ENCODE results near the gene OGG1. TPM values are rescaled to one million over a fixed set of nuclear protein-coding genes. Genes with fewer than 3 reads are reported as not detected.

OGG1 gene
- total RNA-seq, 1 experiment from 2014 or later = 35.0 TPM

DNA sequence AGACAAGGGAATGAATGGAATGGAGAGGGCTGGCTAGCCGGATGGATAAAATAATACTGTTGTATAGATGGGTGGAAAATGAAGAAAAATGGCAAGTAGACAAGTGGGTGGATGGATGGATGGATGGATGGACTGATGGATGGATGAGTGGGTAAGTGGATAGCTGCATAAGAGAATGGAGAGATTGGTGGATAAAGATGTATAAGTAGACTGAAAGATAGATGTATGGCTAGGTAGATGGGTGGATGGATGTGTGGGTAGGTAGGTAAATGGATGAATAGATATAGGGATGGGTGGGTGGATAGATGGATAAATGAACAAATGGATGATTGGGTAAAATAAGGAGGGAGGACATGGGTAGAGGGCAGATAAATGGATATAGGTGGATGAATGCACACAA lies 32.2 kb upstream of the OGG1 start:
- no peaks in the 10 kb centered on the region for H3K4me1 ChIP-seq
- no peak overlapping the region for H3K27ac ChIP-seq
- peaks cover 3% of the 10 kb centered on the region for H3K27me3 ChIP-seq
- no peaks in the 10 kb centered on the region for H3K36me3 ChIP-seq
- no peak for DNase-seq
- H3K4me3 ChIP-seq = no peak overlapping the region
- no peaks in the 10 kb centered on the region for H3K9me3 ChIP-seq (replicated peaks)

GRCh38 chr3:9718118-9718517 lies 31.6 kb upstream of the OGG1 start:
- Histone ChIP-seq H3K27me3 (no peaks in the 10 kb centered on the region), H3K36me3 (no peaks in the 10 kb centered on the region), H3K27ac (no peak overlapping the region), H3K9me3 (replicated peaks) (no peaks in the 10 kb centered on the region), H3K4me3 (no peak overlapping the region), H3K4me1 (no peaks in the 10 kb centered on the region)
- no peak for DNase-seq

GRCh38 chr3:9721015-9721699 lies 28.6 kb upstream of the OGG1 start:
- no peaks in the 10 kb centered on the region for H3K27me3 ChIP-seq
- H3K4me3 ChIP-seq = no peak overlapping the region
- DNase-seq = no peak
- H3K27ac ChIP-seq = no peak overlapping the region
- H3K4me1 ChIP-seq = no peaks in the 10 kb centered on the region
- no peaks in the 10 kb centered on the region for H3K36me3 ChIP-seq
- H3K9me3 ChIP-seq (replicated peaks) = no peaks in the 10 kb centered on the region

- H3K36me3 ChIP-seq = no peaks in the 10 kb centered on the region
- no peak overlapping the region for H3K4me3 ChIP-seq
- H3K9me3 ChIP-seq (replicated peaks) = no peaks in the 10 kb centered on the region
- H3K27me3 ChIP-seq = no peaks in the 10 kb centered on the region
- no peak for DNase-seq
- H3K27ac ChIP-seq = no peak overlapping the region
- no peaks in the 10 kb centered on the region for H3K4me1 ChIP-seq
Observed at GRCh38 chr3:9721700-9722060, 28.1 kb upstream of the OGG1 start.

DNA sequence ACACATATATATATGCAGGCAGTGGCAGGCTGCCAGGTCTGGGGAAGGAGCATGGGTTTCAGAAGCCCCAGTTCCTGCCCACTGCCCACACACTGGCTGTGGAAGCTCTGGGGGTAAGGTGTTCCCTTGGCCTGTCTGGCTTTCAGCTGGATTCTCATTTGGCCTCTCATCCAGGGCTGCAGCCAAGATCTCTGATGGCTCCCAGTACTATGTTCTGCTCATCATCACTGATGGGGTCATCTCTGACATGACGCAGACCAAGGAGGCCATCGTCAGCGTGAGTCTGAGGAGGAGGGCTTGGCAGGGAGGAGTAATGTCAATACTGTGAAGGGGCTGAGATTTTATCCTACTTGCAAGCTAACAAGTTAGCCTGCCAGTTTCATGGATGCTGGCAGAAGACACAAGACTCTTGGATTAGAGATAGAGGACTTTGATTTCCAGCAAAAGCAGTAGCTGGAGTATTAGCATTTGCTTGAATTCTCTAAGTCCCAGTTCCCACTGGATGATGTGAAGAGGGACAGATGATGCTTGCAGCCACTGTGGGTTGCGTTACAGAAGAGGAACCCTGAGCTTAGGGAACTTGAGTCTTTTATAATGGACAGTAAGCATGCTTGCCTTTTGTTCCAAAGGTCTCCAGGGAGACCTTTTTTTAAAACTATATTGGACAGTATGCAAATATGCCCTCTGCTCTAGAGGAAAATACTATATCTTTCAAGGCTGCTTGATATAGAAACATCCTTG lies 23.8 kb upstream of the OGG1 start:
- H3K36me3 ChIP-seq = no peaks in the 10 kb centered on the region
- H3K4me1 ChIP-seq = no peaks in the 10 kb centered on the region
- H3K4me3 ChIP-seq = no peak overlapping the region
- H3K27ac ChIP-seq = no peak overlapping the region
- H3K9me3 ChIP-seq (replicated peaks) = no peaks in the 10 kb centered on the region
- no peak for DNase-seq
- no peaks in the 10 kb centered on the region for H3K27me3 ChIP-seq

- Histone ChIP-seq H3K27ac (no peak overlapping the region), H3K36me3 (no peaks in the 10 kb centered on the region)
- DNase-seq = peak in 1 of 2 experiments; percentile 41
Observed at GRCh38 chr3:9727041-9727595, 22.6 kb upstream of the OGG1 start.

DNA sequence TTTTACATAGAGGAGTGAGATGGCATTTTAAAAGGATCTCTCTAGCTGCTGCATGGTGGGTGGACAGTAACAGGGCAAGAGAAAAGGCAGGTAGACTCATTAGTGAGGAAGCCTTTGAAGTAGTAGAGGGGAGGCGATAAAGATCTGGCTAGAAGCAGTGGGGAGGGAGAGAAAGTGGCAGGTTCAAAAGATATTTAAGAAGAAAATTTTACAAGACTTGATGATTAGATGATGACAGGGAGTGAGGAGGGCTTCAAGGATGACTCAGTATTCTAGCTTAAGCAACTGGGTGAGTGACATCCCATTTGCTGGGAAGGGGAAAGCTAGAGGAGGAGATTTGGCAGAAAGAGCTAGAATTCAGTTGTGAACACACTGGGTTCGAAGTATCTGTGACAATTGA lies 22.0 kb upstream of the OGG1 start:
- Histone ChIP-seq H3K4me3 (no peak overlapping the region), H3K36me3 (no peaks in the 10 kb centered on the region), H3K9me3 (replicated peaks) (no peaks in the 10 kb centered on the region), H3K27me3 (no peaks in the 10 kb centered on the region), H3K27ac (no peak overlapping the region), H3K4me1 (no peaks in the 10 kb centered on the region; the same call in 1 of the 2 replicates)
- DNase-seq = no peak

More at GRCh38 chr3:9727041-9727595, 22.6 kb upstream of the OGG1 start:
- Histone ChIP-seq H3K4me3 (no peak overlapping the region), H3K4me1 (no peaks in the 10 kb centered on the region), H3K27me3 (no peaks in the 10 kb centered on the region), H3K9me3 (replicated peaks) (no peaks in the 10 kb centered on the region)

GRCh38 chr3:9729419-9729818 lies 20.3 kb upstream of the OGG1 start:
- Histone ChIP-seq H3K27me3 (no peaks in the 10 kb centered on the region), H3K9me3 (replicated peaks) (no peaks in the 10 kb centered on the region), H3K4me1 (peaks cover 5% of the 10 kb centered on the region), H3K4me3 (no peak overlapping the region), H3K27ac (no peak overlapping the region), H3K36me3 (peaks cover 3% of the 10 kb centered on the region; the same call in 1 of the 2 replicates)
- DNase-seq = no peak

- Histone ChIP-seq H3K4me1 (peaks cover 5% of the 10 kb centered on the region), H3K4me3 (peak overlapping the region; percentile 79), H3K36me3 (peaks cover 11% of the 10 kb centered on the region), H3K9me3 (replicated peaks) (no peaks in the 10 kb centered on the region), H3K27ac (peak overlapping the region; percentile 99), H3K27me3 (no peaks in the 10 kb centered on the region)
- no peak for DNase-seq
Observed at GRCh38 chr3:9730657-9731205, 19.0 kb upstream of the OGG1 start.

GRCh38 chr3:9731206-9732079 lies 18.3 kb upstream of the OGG1 start, which contains the start of gene BRPF1:
TSS of gene BRPF1 (plus strand) at chr3:9731735. CDS start at chr3:9734141, 2,406 bp downstream.
- H3K9me3 ChIP-seq (replicated peaks) = no peaks in the 10 kb centered on the region
- H3K27ac ChIP-seq = peak within 1 kb of the TSS; percentile 99
- H3K27me3 ChIP-seq = no peaks in the 10 kb centered on the region
- peaks cover 5% of the 10 kb centered on the region for H3K4me1 ChIP-seq
- peak; percentile 99 for DNase-seq
- H3K4me3 ChIP-seq = peak within 1 kb of the TSS; percentile 79
- H3K36me3 ChIP-seq = peaks cover 12% of the 10 kb centered on the region

DNA sequence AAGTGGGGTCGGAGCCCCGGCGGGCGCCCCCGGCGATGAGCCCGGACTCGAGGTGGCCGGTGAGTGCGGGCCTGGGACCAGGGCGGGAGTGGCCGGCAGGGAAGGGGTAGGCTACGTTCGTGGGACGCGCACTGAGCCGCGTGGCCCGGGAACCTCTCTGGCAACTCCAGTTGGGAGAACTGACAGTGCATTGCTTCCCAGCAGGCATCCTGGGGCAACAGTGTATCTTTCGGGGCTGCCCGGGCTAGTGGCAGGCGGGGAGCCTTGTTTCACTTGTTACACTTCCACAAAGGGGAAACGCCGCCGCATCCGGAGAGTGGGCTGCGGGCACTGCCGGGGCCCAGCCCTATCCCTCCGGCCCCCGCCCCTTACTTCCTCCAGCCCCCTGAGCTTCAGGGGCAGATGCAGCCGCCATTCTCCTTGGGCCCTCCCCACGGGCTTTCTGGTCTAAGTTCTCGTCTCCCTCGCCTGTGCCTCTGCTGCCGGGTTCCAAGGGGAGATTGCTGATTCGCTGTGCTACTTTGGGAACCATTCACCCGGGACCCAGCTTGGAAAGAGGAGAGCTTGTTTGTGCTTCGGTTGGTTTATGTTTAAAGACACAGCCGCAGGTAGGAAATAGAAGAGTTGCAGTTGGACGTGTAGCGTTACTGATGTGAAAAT lies 17.5 kb upstream of the OGG1 start:
- Histone ChIP-seq H3K4me1 (peaks cover 5% of the 10 kb centered on the region), H3K4me3 (peak overlapping the region; percentile 79), H3K9me3 (replicated peaks) (no peaks in the 10 kb centered on the region), H3K27me3 (no peaks in the 10 kb centered on the region), H3K27ac (peak overlapping the region; percentile 99), H3K36me3 (peaks cover 19% of the 10 kb centered on the region)
- peak; percentile 33 for DNase-seq

DNA sequence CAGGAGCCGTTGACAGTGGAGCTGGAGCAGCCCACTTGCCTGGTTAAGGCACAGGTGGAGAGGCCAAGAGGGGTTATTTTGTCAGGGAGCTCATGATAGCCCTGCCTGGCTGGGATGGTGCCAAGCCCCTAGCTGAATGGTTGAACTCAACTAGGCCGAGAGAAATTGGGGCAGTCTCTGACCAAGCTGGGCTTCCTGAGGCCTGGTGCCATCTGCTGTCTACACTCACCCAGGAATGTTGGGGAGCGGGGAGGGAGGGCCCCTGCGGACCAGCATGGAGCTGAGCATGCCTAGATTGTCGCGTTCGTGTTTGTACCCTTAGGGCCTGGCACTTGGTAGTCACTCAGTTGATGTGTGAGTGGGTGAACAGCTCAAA lies 17.0 kb upstream of the OGG1 start:
- Histone ChIP-seq H3K27me3 (no peaks in the 10 kb centered on the region), H3K36me3 (peaks cover 24% of the 10 kb centered on the region), H3K4me1 (peaks cover 5% of the 10 kb centered on the region), H3K27ac (no peak overlapping the region; the same call in 1 of the 2 replicates), H3K4me3 (peak overlapping the region; percentile 79), H3K9me3 (replicated peaks) (no peaks in the 10 kb centered on the region)
- peak; percentile 21 to 27 for DNase-seq

DNA sequence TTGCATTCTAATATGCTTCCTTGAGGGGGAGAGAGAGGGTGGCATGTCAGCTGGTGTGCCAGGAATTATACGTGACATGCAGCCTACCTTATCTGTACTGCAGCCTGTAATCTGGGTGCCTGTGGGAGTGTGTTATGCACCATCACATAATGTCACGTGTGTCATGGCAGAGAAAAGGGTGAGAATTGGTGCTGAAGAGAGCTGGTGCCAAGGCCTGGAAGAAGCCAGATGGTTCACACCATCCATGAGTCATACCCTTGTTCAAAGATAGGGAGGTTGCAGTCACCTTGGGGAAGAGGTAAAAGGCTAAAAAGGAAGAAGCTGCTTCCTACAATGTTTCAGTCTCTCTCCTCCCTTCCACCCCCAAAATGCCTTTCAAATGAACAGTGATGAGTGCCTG lies 12.9 kb upstream of the OGG1 start:
- peaks cover 61% of the 10 kb centered on the region for H3K36me3 ChIP-seq
- H3K27ac ChIP-seq = no peak overlapping the region
- H3K4me3 ChIP-seq = no peak overlapping the region
- no peak for DNase-seq
- H3K9me3 ChIP-seq (replicated peaks) = no peaks in the 10 kb centered on the region
- no peaks in the 10 kb centered on the region for H3K27me3 ChIP-seq
- H3K4me1 ChIP-seq = peaks cover 5% of the 10 kb centered on the region

DNA sequence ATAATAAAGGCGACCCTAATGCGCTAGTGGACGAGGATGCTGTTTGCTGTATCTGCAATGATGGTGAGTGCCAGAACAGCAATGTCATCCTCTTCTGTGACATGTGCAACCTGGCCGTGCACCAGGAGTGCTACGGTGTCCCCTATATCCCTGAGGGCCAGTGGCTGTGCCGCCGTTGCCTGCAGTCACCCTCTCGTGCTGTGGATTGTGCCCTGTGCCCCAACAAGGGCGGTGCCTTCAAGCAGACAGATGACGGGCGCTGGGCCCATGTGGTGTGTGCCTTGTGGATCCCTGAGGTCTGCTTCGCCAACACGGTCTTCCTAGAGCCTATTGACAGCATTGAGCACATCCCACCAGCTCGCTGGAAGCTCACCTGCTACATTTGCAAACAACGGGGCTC lies 10.6 kb upstream of the OGG1 start:
- no peak overlapping the region for H3K27ac ChIP-seq
- peaks cover 84% of the 10 kb centered on the region for H3K36me3 ChIP-seq
- no peaks in the 10 kb centered on the region for H3K4me1 ChIP-seq
- H3K27me3 ChIP-seq = no peaks in the 10 kb centered on the region
- no peaks in the 10 kb centered on the region for H3K9me3 ChIP-seq (replicated peaks)
- no peak overlapping the region for H3K4me3 ChIP-seq
- DNase-seq = no peak
